ENCODE results near the gene ADCY9.

ADCY9 gene

GRCh38 chr16:4120176-4120575, 3.9 kb upstream of the ADCY9 start:
- DNase-seq = no peak

GRCh38 chr16:4117250-4117578, 972 bp upstream of the ADCY9 start:
- DNase-seq = no peak

- DNase-seq = no peak
Measured at GRCh38 chr16:4115949-4116318, 308 bp downstream of the ADCY9 start.

GRCh38 chr16:4115209-4115948, 863 bp downstream of the ADCY9 start:
- DNase-seq = no peak

GRCh38 chr16:4114257-4115208, 1.7 kb downstream of the ADCY9 start:
- no peak for DNase-seq

GRCh38 chr16:4113358-4114256, 2.6 kb downstream of the ADCY9 start:
- peak; percentile 55 for DNase-seq

- no peak for DNase-seq
Measured at GRCh38 chr16:4111748-4112696, 4.2 kb downstream of the ADCY9 start.

- no peak for DNase-seq
Measured at GRCh38 chr16:4110680-4111079, 5.6 kb downstream of the ADCY9 start.

GRCh38 chr16:4110065-4110464, 6.2 kb downstream of the ADCY9 start:
- no peak for DNase-seq

GRCh38 chr16:4109250-4109736, 6.9 kb downstream of the ADCY9 start:
- DNase-seq = no peak

- no peak for DNase-seq
Measured at GRCh38 chr16:4106516-4106915, 9.7 kb downstream of the ADCY9 start.

GRCh38 chr16:4105848-4106247, 10.4 kb downstream of the ADCY9 start:
- DNase-seq = no peak

- DNase-seq = no peak
Measured at GRCh38 chr16:4103745-4104144, 12.5 kb downstream of the ADCY9 start.

GRCh38 chr16:4101421-4102219, 14.6 kb downstream of the ADCY9 start:
- DNase-seq = no peak

- no peak for DNase-seq
Measured at GRCh38 chr16:4098501-4098900, 17.7 kb downstream of the ADCY9 start.

- DNase-seq = no peak
Measured at GRCh38 chr16:4097826-4098240, 18.4 kb downstream of the ADCY9 start.

GRCh38 chr16:4096509-4096908, 19.7 kb downstream of the ADCY9 start:
- DNase-seq = no peak

- no peak for DNase-seq
Measured at GRCh38 chr16:4094127-4094773, 22.0 kb downstream of the ADCY9 start.

GRCh38 chr16:4093495-4094126, 22.6 kb downstream of the ADCY9 start:
- no peak for DNase-seq
